ENCODE data around the gene SLC36A3. TPM values are rescaled to one million over a fixed set of nuclear protein-coding genes. Genes with fewer than 3 reads are reported as not detected.

The SLC36A3 gene
- polyA plus RNA-seq, 2 donors = not detected

DNA sequence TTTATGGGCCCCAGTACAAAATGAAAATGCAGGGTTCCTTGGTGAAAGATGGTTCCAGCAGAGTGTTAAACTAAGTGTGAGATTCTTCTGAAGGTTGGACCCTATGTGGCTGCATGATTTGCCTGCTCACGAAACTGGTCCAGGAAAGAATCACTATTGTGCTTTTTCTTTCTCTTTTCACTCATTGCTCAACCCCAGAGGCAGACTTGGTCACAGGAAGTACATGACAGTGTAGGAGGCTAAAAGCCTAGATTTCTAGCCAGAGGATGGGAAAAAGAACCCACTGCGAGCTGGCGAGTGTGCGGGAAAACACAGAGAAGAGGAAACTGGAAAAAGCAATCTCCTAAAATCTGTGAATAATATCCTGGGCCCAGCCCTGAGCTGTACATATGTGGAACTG, 25.2 kb upstream of the SLC36A3 start:
- H3K27ac ChIP-seq (ENCODE audit: low read depth in 2 of 2, low read length in 1 of 2) = no peak overlapping the region
- H3K4me1 ChIP-seq (ENCODE audit: control insufficient read depth in 2 of 2, insufficient read depth in 2 of 2, low read length in 1 of 2) = no peaks in the 10 kb centered on the region
- H3K27me3 ChIP-seq (ENCODE audit: control insufficient read depth in 1 of 2, insufficient read depth in 2 of 2, low read length in 2 of 2) = no peaks in the 10 kb centered on the region
- no peaks in the 10 kb centered on the region for H3K36me3 ChIP-seq (ENCODE audit: control insufficient read depth in 2 of 2, insufficient read depth in 2 of 2, low read length in 1 of 2)
- H3K4me3 ChIP-seq (ENCODE audit: low read depth in 1 of 2, low read length in 2 of 2) = no peak overlapping the region
- WGBS, 2 donors = 88 to 89% methylated on average over 4 of the region's 4 CpGs
- no peaks in the 10 kb centered on the region for H3K9me3 ChIP-seq (ENCODE audit: control insufficient read depth in 2 of 2, insufficient read depth in 1 of 2, low read depth in 1 of 2, low read length in 1 of 2)

DNA sequence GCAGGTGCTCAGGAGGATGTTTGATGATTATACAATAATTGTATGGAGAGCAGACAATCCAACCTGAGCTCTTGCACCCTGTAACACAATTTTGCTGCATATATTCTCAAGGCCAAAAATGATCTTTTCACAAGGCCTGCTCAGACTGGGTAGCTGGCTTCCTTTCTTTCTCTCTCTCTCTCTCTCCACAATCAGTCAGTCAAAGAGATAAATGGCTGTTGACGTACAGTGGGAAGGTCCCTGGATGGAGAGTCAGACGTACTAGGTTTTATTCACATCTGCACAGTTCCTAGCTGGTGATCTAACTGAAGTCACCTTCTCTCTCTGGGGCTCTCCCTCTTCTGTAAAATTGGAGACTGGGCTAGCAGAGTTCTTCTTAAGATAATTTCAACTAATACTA, 24.0 kb upstream of the SLC36A3 start:
- 57 to 62% methylated on average over 2 of the region's 2 CpGs for WGBS, 2 donors
- Histone ChIP-seq H3K4me1 (ENCODE audit: control insufficient read depth in 2 of 2, insufficient read depth in 2 of 2, low read length in 1 of 2) (no peaks in the 10 kb centered on the region), H3K27me3 (ENCODE audit: control insufficient read depth in 1 of 2, insufficient read depth in 2 of 2, low read length in 2 of 2) (no peaks in the 10 kb centered on the region), H3K27ac (ENCODE audit: low read depth in 2 of 2, low read length in 1 of 2) (no peak overlapping the region), H3K9me3 (ENCODE audit: control insufficient read depth in 2 of 2, insufficient read depth in 1 of 2, low read depth in 1 of 2, low read length in 1 of 2) (no peaks in the 10 kb centered on the region), H3K36me3 (ENCODE audit: control insufficient read depth in 2 of 2, insufficient read depth in 2 of 2, low read length in 1 of 2) (no peaks in the 10 kb centered on the region), H3K4me3 (ENCODE audit: low read depth in 1 of 2, low read length in 2 of 2) (no peak overlapping the region)

DNA sequence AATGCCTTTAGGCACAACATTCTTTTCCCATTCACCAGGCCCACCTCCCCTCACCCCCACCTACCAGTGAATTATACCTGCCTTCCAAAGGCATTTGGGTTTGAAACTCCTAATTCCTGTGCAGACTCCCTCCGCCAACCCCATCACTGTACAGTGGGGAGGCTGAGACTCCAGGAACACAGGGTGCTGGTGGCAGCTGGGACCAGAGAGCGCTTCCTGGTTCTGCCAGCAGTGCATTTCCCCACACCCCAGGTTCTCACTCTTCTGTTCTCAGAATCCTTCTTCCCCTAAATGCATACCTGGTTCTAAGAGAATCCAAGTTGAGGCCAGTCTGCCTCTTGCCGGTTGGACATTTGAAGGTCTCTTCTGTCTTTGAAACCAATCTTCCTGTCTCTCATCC, 22.7 kb upstream of the SLC36A3 start:
- no peak overlapping the region for H3K27ac ChIP-seq (ENCODE audit: low read depth in 2 of 2, low read length in 1 of 2)
- H3K36me3 ChIP-seq (ENCODE audit: control insufficient read depth in 2 of 2, insufficient read depth in 2 of 2, low read length in 1 of 2) = no peaks in the 10 kb centered on the region
- peaks cover 0 to 3% of the 10 kb centered on the region in 2 donors for H3K4me1 ChIP-seq (ENCODE audit: control insufficient read depth in 2 of 2, insufficient read depth in 2 of 2, low read length in 1 of 2)
- H3K4me3 ChIP-seq (ENCODE audit: low read depth in 1 of 2, low read length in 2 of 2) = no peak overlapping the region
- H3K9me3 ChIP-seq (ENCODE audit: control insufficient read depth in 2 of 2, insufficient read depth in 1 of 2, low read depth in 1 of 2, low read length in 1 of 2) = no peaks in the 10 kb centered on the region
- WGBS, 2 donors = 92 to 95% methylated on average over 3 of the region's 3 CpGs
- no peaks in the 10 kb centered on the region for H3K27me3 ChIP-seq (ENCODE audit: control insufficient read depth in 1 of 2, insufficient read depth in 2 of 2, low read length in 2 of 2)

DNA sequence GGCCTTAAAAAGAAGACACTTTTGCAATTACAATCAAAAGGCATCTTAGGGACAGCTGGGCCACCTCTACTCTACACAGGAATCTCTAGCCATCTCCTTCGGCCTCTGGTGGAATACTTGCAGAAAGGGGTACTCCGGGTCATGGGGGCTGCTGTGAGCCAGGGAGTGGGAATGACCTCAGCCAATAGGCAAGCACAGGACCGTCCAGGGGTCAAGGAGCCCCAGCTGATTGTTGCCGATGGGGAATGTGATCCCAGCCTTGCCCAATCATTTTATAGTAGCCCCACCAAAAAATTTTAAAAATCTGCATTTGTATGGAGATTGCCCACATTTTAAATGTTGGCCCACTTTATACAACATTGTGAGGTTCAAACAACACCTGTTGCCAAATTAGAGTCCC, 16.9 kb upstream of the SLC36A3 start:
- no peaks in the 10 kb centered on the region for H3K27me3 ChIP-seq (ENCODE audit: control insufficient read depth in 1 of 2, insufficient read depth in 2 of 2, low read length in 2 of 2)
- no peak overlapping the region for H3K4me3 ChIP-seq (ENCODE audit: low read depth in 1 of 2, low read length in 2 of 2)
- no peaks in the 10 kb centered on the region for H3K9me3 ChIP-seq (ENCODE audit: control insufficient read depth in 2 of 2, insufficient read depth in 1 of 2, low read depth in 1 of 2, low read length in 1 of 2)
- H3K4me1 ChIP-seq (ENCODE audit: control insufficient read depth in 2 of 2, insufficient read depth in 2 of 2, low read length in 1 of 2) = peaks cover 0 to 3% of the 10 kb centered on the region in 2 donors
- WGBS, 2 donors = 89 to 91% methylated on average over 4 of the region's 4 CpGs
- no peaks in the 10 kb centered on the region for H3K36me3 ChIP-seq (ENCODE audit: control insufficient read depth in 2 of 2, insufficient read depth in 2 of 2, low read length in 1 of 2)
- H3K27ac ChIP-seq (ENCODE audit: low read depth in 2 of 2, low read length in 1 of 2) = no peak overlapping the region

DNA sequence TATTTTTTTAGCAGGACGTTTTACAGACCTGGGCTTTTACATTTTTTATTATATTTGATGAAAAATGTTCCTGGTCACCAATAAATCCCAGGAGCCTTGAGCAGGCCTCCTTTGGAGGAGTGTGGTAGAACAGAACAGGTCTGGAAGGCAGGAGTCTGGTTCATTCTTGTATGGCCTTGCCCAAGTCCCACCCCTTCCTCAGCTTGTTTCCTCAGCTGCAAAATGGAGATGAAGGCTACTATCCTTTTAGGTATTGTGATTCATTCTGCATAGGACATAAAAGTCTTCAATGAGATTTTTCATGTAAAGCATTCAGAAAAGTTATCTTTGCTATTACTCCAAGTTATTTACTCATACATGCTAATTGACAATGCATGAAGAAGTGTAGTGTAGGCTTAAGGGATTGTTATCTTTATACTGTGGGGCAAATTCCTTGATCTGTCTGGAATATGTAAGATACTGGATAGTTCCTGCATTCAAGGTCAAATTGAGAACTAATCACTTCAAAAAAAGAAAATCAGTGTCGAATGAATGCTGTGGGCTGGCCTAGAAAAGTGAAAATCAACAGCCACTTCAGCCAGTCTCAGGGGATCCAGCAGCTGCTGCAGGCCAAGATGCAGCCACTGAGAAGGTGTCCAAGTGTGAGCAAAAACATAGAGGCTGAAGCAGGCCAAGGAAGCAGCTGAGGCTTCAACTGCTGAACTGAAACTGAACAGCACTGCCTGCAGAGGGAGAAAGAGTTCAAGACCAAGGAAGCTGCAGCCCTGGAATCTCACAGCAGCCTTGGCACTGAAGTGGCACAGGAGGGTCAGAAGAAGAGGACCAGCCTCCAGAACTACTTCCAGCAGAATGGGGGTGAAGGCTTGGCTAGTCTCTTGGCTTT, 15.5 kb upstream of the SLC36A3 start:
- Histone ChIP-seq H3K9me3 (ENCODE audit: control insufficient read depth in 2 of 2, insufficient read depth in 1 of 2, low read depth in 1 of 2, low read length in 1 of 2) (no peaks in the 10 kb centered on the region), H3K36me3 (ENCODE audit: control insufficient read depth in 2 of 2, insufficient read depth in 2 of 2, low read length in 1 of 2) (no peaks in the 10 kb centered on the region), H3K27ac (ENCODE audit: low read depth in 2 of 2, low read length in 1 of 2) (no peak overlapping the region), H3K27me3 (ENCODE audit: control insufficient read depth in 1 of 2, insufficient read depth in 2 of 2, low read length in 2 of 2) (no peaks in the 10 kb centered on the region), H3K4me3 (ENCODE audit: low read depth in 1 of 2, low read length in 2 of 2) (no peak overlapping the region), H3K4me1 (ENCODE audit: control insufficient read depth in 2 of 2, insufficient read depth in 2 of 2, low read length in 1 of 2) (peaks cover 0 to 3% of the 10 kb centered on the region in 2 donors)
- 59 to 67% methylated on average over 2 of the region's 2 CpGs for WGBS, 2 donors

DNA sequence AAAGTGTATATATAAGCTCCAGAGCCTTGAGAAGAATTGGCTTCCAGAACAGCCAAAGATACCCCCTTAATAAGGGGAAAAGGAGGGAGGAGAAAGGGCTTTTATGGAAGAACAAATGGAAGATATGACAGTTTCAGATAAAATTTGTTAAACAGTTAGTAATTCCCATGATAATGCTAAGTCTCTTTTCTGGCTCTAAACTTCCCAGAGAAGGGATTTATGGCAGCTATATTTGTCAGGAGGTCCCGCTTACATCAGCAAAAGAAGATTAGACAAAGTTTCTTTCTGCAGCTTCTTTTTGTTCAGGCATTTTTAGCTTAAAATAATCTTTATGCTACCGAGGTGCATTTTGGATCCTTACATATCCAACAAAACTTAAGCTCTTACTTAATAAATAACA, 14.3 kb upstream of the SLC36A3 start:
- peaks cover 0 to 3% of the 10 kb centered on the region in 2 donors for H3K4me1 ChIP-seq (ENCODE audit: control insufficient read depth in 2 of 2, insufficient read depth in 2 of 2, low read length in 1 of 2)
- H3K36me3 ChIP-seq (ENCODE audit: control insufficient read depth in 2 of 2, insufficient read depth in 2 of 2, low read length in 1 of 2) = no peaks in the 10 kb centered on the region
- WGBS, 2 donors = 66 to 67% methylated on average over 2 of the region's 2 CpGs
- H3K9me3 ChIP-seq (ENCODE audit: control insufficient read depth in 2 of 2, insufficient read depth in 1 of 2, low read depth in 1 of 2, low read length in 1 of 2) = no peaks in the 10 kb centered on the region
- no peaks in the 10 kb centered on the region for H3K27me3 ChIP-seq (ENCODE audit: control insufficient read depth in 1 of 2, insufficient read depth in 2 of 2, low read length in 2 of 2)
- no peak overlapping the region for H3K27ac ChIP-seq (ENCODE audit: low read depth in 2 of 2, low read length in 1 of 2)
- no peak overlapping the region for H3K4me3 ChIP-seq (ENCODE audit: low read depth in 1 of 2, low read length in 2 of 2)

DNA sequence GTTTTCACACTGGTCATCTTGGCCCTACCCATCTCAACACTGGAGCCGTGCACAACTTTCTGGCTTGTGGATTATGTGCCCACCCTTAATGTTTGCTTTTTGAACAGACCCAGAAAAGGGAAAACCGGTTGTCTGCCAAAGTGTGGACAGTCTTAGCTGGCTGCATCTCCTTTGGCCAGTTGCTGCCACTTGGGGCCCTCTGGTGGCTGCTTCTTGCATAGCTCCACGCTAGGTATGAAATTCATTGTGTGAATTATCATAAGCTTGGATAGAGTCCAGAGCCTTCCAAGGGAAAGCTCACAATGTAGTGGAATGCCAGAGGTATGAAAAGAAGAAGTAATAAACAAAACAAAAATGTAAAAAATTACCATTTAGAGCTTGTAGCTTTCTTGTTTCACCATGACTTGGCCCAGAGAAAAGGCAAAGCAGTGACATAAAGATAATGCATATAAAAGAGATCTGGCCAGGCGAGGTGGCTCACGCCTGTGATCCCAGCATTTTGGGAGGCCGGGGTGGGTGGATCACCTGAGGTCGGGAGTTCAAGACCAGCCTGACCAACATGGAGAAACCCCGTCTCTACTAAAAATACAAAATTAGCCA, 12.5 kb upstream of the SLC36A3 start:
- H3K27me3 ChIP-seq (ENCODE audit: control insufficient read depth in 1 of 2, insufficient read depth in 2 of 2, low read length in 2 of 2) = no peaks in the 10 kb centered on the region
- H3K4me1 ChIP-seq (ENCODE audit: control insufficient read depth in 2 of 2, insufficient read depth in 2 of 2, low read length in 1 of 2) = no peaks in the 10 kb centered on the region
- H3K36me3 ChIP-seq (ENCODE audit: control insufficient read depth in 2 of 2, insufficient read depth in 2 of 2, low read length in 1 of 2) = no peaks in the 10 kb centered on the region
- H3K9me3 ChIP-seq (ENCODE audit: control insufficient read depth in 2 of 2, insufficient read depth in 1 of 2, low read depth in 1 of 2, low read length in 1 of 2) = no peaks in the 10 kb centered on the region
- WGBS, 2 donors = 45 to 55% methylated on average over 8 of the region's 8 CpGs
- no peak overlapping the region for H3K4me3 ChIP-seq (ENCODE audit: low read depth in 1 of 2, low read length in 2 of 2)
- no peak overlapping the region for H3K27ac ChIP-seq (ENCODE audit: low read depth in 2 of 2, low read length in 1 of 2)

DNA sequence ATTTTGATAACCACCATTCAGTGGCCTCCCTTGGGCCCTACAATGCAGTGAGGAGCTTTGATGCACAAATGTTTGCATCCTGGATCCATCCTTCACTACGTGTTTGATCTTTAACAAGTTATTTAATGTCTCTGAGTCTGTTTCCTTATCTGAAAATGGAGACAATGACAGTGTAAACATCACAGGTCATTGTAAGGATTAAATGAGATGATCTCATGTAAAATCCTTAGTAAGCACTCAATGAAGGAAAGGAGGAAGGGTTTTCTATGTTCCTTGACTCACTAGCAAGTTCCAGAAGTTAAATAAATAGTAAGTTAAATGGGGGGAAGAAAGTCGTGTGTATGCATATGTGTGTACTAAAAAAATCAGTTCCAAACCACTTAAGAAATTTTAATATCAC, 9.8 kb upstream of the SLC36A3 start:
- H3K27ac ChIP-seq (ENCODE audit: low read depth in 2 of 2, low read length in 1 of 2) = no peak overlapping the region
- H3K9me3 ChIP-seq (ENCODE audit: control insufficient read depth in 2 of 2, insufficient read depth in 1 of 2, low read depth in 1 of 2, low read length in 1 of 2) = no peaks in the 10 kb centered on the region
- H3K4me3 ChIP-seq (ENCODE audit: low read depth in 1 of 2, low read length in 2 of 2) = no peak overlapping the region
- no peaks in the 10 kb centered on the region for H3K36me3 ChIP-seq (ENCODE audit: control insufficient read depth in 2 of 2, insufficient read depth in 2 of 2, low read length in 1 of 2)
- H3K4me1 ChIP-seq (ENCODE audit: control insufficient read depth in 2 of 2, insufficient read depth in 2 of 2, low read length in 1 of 2) = no peaks in the 10 kb centered on the region
- WGBS, 2 donors = 38 to 40% methylated on average over 2 of the region's 2 CpGs
- no peaks in the 10 kb centered on the region for H3K27me3 ChIP-seq (ENCODE audit: control insufficient read depth in 1 of 2, insufficient read depth in 2 of 2, low read length in 2 of 2)

DNA sequence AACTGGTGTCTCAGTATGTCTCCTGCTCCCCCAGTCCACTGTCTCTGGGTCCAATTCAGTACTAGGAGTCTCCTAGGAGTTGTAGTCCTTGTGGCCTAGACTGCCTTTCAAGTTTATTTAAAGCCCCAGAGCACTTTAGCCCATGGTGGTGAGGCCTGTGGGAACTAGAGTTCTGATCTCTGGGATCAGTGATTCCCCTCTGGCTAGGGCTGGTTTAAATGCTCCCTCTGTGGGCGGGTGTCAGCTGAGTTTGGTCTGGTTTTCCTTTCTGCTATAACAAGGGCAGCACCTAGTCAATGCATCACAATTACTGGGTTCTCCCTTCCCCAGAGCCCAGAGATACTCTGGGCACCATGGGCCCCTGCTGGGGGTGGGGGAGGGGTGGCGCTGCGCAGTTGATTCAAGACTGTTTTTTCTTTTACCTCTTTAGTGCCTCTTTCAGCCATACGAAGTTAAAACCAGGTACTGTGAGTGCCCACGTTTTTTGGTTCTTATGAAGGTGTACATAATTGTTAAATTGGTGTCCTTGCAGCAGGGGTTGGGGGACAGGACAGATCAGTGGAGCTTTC, 9.3 kb upstream of the SLC36A3 start:
- 72 to 78% methylated on average over 5 of the region's 5 CpGs for WGBS, 2 donors
- Histone ChIP-seq H3K4me1 (ENCODE audit: control insufficient read depth in 2 of 2, insufficient read depth in 2 of 2, low read length in 1 of 2) (no peaks in the 10 kb centered on the region), H3K4me3 (ENCODE audit: low read depth in 1 of 2, low read length in 2 of 2) (no peak overlapping the region), H3K27ac (ENCODE audit: low read depth in 2 of 2, low read length in 1 of 2) (no peak overlapping the region), H3K27me3 (ENCODE audit: control insufficient read depth in 1 of 2, insufficient read depth in 2 of 2, low read length in 2 of 2) (no peaks in the 10 kb centered on the region), H3K9me3 (ENCODE audit: control insufficient read depth in 2 of 2, insufficient read depth in 1 of 2, low read depth in 1 of 2, low read length in 1 of 2) (no peaks in the 10 kb centered on the region), H3K36me3 (ENCODE audit: control insufficient read depth in 2 of 2, insufficient read depth in 2 of 2, low read length in 1 of 2) (no peaks in the 10 kb centered on the region)

All from esophagus (tissue), 2 donors.